ENCODE results near the gene FMNL2.

DNA sequence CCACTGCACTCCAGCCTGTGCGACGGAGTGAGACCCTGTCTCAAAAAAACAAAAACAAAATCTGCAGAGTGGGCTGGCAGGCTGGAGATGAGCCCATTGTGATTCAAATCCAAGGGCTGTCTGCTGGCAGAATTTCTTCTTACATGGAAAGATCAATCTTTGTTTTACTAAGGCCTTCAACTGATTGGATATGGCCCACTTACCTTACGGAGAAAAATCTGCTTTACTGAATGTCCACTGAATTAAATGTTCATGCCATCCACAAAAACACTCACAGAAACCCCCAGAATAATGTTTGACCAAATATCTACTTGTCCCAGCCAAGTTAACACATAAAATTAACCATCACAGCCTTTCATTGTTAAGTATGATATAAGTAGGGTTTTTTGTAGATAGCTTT, 8.3 kb upstream of the FMNL2 start:
- TF ChIP-seq, protein P1, sequence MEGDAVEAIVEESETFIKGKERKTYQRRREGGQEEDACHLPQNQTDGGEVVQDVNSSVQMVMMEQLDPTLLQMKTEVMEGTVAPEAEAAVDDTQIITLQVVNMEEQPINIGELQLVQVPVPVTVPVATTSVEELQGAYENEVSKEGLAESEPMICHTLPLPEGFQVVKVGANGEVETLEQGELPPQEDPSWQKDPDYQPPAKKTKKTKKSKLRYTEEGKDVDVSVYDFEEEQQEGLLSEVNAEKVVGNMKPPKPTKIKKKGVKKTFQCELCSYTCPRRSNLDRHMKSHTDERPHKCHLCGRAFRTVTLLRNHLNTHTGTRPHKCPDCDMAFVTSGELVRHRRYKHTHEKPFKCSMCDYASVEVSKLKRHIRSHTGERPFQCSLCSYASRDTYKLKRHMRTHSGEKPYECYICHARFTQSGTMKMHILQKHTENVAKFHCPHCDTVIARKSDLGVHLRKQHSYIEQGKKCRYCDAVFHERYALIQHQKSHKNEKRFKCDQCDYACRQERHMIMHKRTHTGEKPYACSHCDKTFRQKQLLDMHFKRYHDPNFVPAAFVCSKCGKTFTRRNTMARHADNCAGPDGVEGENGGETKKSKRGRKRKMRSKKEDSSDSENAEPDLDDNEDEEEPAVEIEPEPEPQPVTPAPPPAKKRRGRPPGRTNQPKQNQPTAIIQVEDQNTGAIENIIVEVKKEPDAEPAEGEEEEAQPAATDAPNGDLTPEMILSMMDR (conservative IDR thresholded peaks at IDR 0.05), result no peak
- no peak for TF ChIP-seq EZH2 (IDR thresholded peaks at IDR 0.05; ENCODE audit: low read depth)

Measured in PC-9 (cell line).